Ishikawa (cell line): Measurements from ENCODE around the gene RBMS1.

Experiments
- CEBPB ChIP-seq: IDR thresholded peaks from 2 replicates; pipeline ENCODE4 v1.6.1; 2012
- CREB1 ChIP-seq: IDR thresholded peaks from 2 replicates; pipeline ENCODE4 v1.6.1; 2012; ENCODE audit warnings: low read depth
- EGR1 ChIP-seq: IDR thresholded peaks from 2 replicates; pipeline ENCODE4 v1.6.1; 2012
- EP300 ChIP-seq: IDR thresholded peaks from 2 replicates; pipeline ENCODE4 v1.6.1; 2012; ENCODE audit warnings: borderline replicate concordance
- FOXM1 ChIP-seq: IDR thresholded peaks from 2 replicates; pipeline ENCODE4 v1.6.1; 2012; ENCODE audit warnings: low read depth, borderline replicate concordance
- NFIC ChIP-seq: IDR thresholded peaks from 2 replicates; pipeline ENCODE4 v1.6.1; 2012
- RAD21 ChIP-seq: IDR thresholded peaks from 2 replicates; pipeline ENCODE4 v1.6.1; 2012; ENCODE audit warnings: low read depth
- TAF1 ChIP-seq: IDR thresholded peaks from 2 replicates; pipeline ENCODE4 v1.6.1; 2012; ENCODE audit warnings: low read depth, mild to moderate bottlenecking
- TCF12 ChIP-seq: IDR thresholded peaks from 2 replicates; pipeline ENCODE4 v1.6.1; 2012; ENCODE audit warnings: low read depth
- TEAD4 ChIP-seq: IDR thresholded peaks from 2 replicates; pipeline ENCODE4 v1.6.1; 2012
- USF1 ChIP-seq: IDR thresholded peaks from 2 replicates; pipeline ENCODE4 v1.6.1; 2012
- YY1 ChIP-seq: IDR thresholded peaks from 2 replicates; pipeline ENCODE4 v1.6.1; 2012; ENCODE audit warnings: low read depth
- ZBTB7A ChIP-seq: IDR thresholded peaks from 2 replicates; pipeline ENCODE4 v1.6.1; 2012; ENCODE audit warnings: low read depth
- TF ChIP-seq, protein P1 (sequence below): IDR thresholded peaks from 2 replicates; pipeline ENCODE4 v1.6.1; 2012
- TF ChIP-seq, protein P2 (sequence below): IDR thresholded peaks from 2 replicates; pipeline ENCODE4 v1.6.1; 2012; ENCODE audit warnings: low read depth, mild to moderate bottlenecking

Gene RBMS1

GRCh38 chr2:160390544-160391455 is 102.8 kb downstream of the RBMS1 start:
- TF ChIP-seq TEAD4 = 0 out of 2 replicates have a peak, but pooled peaks have one; percentile 4
- TF ChIP-seq, protein P1, sequence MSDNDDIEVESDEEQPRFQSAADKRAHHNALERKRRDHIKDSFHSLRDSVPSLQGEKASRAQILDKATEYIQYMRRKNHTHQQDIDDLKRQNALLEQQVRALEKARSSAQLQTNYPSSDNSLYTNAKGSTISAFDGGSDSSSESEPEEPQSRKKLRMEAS = no peak

DNA sequence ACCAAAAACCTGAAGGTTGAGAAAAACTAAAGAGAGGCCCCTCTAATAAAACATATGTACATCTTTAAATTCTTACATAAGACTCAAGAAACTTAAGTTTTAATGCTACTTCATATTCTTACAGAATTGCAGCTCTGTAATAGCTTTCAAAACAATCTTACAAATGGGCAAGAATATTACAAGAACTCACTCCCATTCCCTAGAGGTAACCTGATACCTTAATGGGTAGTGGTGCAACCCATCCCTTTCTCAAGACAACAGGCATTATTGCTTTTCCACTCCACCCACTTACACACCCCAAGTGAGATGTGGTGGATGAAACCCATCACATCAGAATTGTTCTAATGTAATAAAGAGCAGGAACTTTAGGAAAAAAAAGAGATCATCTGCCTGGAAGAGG is 103.7 kb downstream of the RBMS1 start:
- no peak for TF ChIP-seq RAD21
- TF ChIP-seq EP300 = 0 out of 2 replicates have a peak, but pooled peaks have one; percentile 15
- TF ChIP-seq YY1 = no peak
- TF ChIP-seq TCF12 = no peak
- TF ChIP-seq TAF1 = no peak
- TF ChIP-seq CEBPB = peak; percentile 79

GRCh38 chr2:160388464-160389263 is 104.9 kb downstream of the RBMS1 start:
- TF ChIP-seq YY1 (no peak), RAD21 (no peak)

- TF ChIP-seq FOXM1 (no peak), YY1 (no peak), CREB1 (no peak), TCF12 (no peak), EP300 (no peak), TAF1 (no peak), NFIC (no peak), TEAD4 (no peak)
Observed at GRCh38 chr2:160387558-160388262, 105.9 kb downstream of the RBMS1 start.

DNA sequence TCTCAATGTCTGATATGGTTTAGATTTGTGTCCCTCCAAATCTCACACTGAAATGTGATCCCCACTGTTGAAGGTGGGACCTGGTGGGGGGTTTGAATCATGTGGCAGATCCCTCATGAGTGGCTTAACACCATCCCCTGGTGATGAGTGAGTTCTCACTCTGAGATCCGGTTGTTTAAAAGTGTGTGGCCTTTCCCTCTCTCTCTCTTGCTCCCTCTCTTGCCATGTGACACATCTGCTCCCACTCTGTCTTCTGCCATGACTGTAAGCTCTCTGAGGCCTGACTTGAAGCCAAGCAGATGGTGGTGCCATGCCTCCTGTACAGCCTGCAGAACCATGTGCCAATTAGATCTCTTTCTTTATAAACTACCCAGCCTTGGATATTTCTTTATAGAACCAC is 108.8 kb downstream of the RBMS1 start:
- no peak for TF ChIP-seq TAF1
- TF ChIP-seq, protein P2, sequence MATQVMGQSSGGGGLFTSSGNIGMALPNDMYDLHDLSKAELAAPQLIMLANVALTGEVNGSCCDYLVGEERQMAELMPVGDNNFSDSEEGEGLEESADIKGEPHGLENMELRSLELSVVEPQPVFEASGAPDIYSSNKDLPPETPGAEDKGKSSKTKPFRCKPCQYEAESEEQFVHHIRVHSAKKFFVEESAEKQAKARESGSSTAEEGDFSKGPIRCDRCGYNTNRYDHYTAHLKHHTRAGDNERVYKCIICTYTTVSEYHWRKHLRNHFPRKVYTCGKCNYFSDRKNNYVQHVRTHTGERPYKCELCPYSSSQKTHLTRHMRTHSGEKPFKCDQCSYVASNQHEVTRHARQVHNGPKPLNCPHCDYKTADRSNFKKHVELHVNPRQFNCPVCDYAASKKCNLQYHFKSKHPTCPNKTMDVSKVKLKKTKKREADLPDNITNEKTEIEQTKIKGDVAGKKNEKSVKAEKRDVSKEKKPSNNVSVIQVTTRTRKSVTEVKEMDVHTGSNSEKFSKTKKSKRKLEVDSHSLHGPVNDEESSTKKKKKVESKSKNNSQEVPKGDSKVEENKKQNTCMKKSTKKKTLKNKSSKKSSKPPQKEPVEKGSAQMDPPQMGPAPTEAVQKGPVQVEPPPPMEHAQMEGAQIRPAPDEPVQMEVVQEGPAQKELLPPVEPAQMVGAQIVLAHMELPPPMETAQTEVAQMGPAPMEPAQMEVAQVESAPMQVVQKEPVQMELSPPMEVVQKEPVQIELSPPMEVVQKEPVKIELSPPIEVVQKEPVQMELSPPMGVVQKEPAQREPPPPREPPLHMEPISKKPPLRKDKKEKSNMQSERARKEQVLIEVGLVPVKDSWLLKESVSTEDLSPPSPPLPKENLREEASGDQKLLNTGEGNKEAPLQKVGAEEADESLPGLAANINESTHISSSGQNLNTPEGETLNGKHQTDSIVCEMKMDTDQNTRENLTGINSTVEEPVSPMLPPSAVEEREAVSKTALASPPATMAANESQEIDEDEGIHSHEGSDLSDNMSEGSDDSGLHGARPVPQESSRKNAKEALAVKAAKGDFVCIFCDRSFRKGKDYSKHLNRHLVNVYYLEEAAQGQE = no peak
- TF ChIP-seq CREB1 = no peak
- TF ChIP-seq NFIC = no peak
- TF ChIP-seq, protein P1 = no peak
- no peak for TF ChIP-seq EP300
- TF ChIP-seq TCF12 = no peak
- TF ChIP-seq FOXM1 = no peak
- no peak for TF ChIP-seq YY1
- TF ChIP-seq TEAD4 = no peak
- no peak for TF ChIP-seq CEBPB
- TF ChIP-seq EGR1 = no peak
- TF ChIP-seq ZBTB7A = no peak

DNA sequence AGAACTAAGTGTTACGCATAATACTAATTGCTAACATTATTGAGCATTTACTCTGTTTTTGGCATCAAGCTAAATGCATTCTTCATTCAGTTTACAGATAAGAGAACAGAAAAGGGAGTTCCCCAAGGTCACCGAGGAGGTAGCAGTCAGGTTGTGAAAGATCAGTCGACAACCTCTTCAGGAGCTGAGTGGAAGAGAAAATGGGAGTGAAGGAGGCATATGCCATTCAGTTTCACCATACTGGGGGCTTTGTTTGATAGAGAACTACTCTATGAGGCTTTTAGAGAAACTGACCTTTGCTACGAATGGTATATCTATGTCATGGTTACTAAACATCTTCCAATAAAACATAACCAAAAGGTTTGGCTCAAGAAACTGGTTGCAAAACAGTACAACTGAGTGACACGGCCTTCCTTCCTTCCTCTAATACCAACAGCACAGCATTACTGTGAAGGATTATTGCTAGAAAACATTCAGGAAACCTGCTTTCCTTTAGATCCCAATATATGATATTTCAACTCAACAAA is 112.1 kb downstream of the RBMS1 start:
- TF ChIP-seq RAD21 (no peak), TAF1 (no peak), ZBTB7A (no peak), YY1 (no peak), NFIC (no peak)
- TF ChIP-seq, protein P2 = no peak

DNA sequence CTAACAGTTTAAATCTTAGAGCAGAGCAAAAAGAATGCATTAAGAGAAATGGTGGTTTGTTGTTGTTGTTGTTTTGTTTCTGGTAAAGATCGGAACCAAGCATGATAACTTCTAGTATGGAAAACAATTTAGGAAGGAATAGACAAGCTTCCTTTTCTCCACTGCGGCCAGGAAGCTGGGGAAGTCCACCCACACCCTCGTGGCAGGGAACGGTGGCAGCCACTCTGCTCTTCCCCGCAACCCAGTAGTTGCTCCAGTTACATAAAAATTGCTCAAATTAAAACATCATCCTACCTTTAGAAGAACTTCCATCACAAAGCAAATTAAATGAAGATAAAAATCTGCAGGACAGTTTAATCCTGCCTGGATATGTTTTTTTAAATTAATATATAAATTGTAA is 113.0 kb downstream of the RBMS1 start:
- no peak for TF ChIP-seq TAF1
- no peak for TF ChIP-seq YY1
- TF ChIP-seq TCF12 = no peak
- no peak for TF ChIP-seq CREB1
- TF ChIP-seq, protein P1 = no peak
- no peak for TF ChIP-seq ZBTB7A
- no peak for TF ChIP-seq FOXM1
- no peak for TF ChIP-seq CEBPB
- TF ChIP-seq, protein P2 = no peak
- no peak for TF ChIP-seq USF1
- no peak for TF ChIP-seq EP300
- TF ChIP-seq NFIC = no peak
- no peak for TF ChIP-seq TEAD4
- TF ChIP-seq EGR1 = no peak
